ENCODE results near the gene GSTM1.

Gene GSTM1

GRCh38 chr1:109687641-109688499 lies at the start of gene GSTM1:
TSS of gene GSTM1 (plus strand) at chr1:109687817. CDS start at chr1:109687874, 57 bp downstream.
- DNase-seq (ENCODE audit: low read depth in 2 of 3, low spot score in 1 of 3) = peak in 2 of 3 donors; percentile 65 to 77

DNA sequence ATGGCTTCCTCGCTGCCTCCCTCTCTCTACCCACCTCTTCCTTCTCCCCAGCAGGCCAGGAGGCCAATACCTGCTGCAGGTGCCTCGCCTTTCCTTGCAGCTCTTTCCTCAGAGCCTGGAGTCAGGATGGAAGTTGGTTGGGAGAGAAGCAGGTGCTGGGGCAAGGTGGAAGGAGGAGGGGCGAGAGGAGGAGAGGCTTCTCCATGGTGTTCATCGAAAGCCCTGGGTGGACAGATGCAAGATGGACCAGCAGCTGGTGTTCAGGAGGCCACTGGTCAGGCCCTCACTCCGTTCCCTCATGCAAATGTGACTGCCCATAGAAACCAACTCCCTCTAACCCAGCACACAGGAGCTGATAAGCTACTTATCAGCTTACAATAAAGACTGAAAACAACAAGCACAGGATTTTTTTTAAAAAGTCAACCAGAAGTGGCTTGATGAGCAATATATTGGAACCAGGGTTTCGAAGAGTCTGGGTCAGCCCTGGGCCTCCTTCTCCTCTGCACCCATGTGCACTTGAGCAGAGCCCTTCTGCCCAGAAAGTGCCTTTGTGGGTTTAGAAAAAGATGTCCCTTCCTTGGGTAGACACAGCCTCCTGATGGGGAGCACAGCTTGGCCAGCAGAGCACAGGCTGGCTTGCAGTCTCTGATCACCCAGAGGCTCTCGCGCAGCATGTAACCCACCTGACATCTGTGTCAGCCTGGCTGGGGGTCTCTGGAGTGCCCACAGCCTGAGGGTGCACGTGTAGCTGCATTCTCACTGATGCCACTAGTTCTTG lies 48.4 kb upstream of the GSTM1 start:
- no peak for DNase-seq (ENCODE audit: low read depth in 2 of 3, low spot score in 1 of 3)

DNA sequence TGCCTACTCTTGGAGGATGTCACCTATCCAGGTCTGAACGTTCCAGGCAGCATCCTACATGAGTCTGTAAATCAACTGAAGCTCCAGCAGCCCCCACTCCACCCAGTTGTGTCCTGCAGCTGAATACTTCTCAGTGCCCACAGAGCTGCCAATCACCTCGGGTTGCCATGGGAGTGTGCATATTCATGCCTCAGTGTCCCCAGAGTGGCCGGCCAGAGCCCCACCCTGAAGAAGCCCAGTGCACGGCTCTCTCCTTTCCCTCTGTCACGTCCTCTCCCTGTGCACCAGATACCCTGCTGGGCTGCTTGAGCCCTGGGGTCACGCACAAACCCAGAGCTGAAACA lies 47.8 kb upstream of the GSTM1 start:
- DNase-seq (ENCODE audit: low read depth in 2 of 3, low spot score in 1 of 3) = no peak

GRCh38 chr1:109640285-109640865 lies 47.2 kb upstream of the GSTM1 start:
- DNase-seq (ENCODE audit: low read depth in 2 of 3, low spot score in 1 of 3) = peak; percentile 83 to 99 (median 88)

DNA sequence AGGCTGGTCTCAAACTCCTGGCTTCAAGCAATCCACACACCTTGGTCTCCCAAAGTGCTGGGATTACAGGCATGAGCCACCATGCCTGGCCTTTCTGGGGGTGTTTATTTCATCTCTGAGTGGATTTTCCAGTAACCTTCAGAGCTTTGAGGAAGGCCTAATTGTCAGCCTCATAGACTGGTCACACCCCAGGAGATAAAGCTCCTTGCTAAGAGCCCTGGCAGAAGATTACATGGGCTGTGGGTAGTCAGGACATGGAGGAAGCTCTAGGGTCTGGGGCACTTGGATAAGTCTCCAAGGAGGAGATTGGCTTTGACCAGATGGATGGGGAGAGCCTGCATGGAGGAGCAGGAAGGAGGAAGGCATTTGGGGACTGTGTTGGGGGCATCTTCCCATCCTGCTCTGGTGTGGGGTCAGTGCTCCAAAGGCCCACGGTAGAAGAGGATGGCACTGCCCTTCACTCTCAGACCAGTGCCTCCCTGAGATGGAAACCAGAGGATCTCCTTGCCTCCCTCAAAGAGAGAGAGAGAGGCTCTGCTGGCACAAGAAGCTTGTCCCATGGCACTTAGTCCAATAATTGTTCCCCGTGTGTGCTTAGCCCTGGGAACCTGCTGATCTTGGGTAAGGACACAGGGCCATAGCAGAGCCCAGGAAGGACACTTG lies 46.4 kb upstream of the GSTM1 start:
- no peak for DNase-seq (ENCODE audit: low read depth in 2 of 3, low spot score in 1 of 3)

GRCh38 chr1:109641861-109642260 lies 45.8 kb upstream of the GSTM1 start:
- DNase-seq (ENCODE audit: low read depth in 2 of 3, low spot score in 1 of 3) = no peak

GRCh38 chr1:109642626-109643025 lies 45.0 kb upstream of the GSTM1 start:
- no peak for DNase-seq (ENCODE audit: low read depth in 2 of 3, low spot score in 1 of 3)

DNA sequence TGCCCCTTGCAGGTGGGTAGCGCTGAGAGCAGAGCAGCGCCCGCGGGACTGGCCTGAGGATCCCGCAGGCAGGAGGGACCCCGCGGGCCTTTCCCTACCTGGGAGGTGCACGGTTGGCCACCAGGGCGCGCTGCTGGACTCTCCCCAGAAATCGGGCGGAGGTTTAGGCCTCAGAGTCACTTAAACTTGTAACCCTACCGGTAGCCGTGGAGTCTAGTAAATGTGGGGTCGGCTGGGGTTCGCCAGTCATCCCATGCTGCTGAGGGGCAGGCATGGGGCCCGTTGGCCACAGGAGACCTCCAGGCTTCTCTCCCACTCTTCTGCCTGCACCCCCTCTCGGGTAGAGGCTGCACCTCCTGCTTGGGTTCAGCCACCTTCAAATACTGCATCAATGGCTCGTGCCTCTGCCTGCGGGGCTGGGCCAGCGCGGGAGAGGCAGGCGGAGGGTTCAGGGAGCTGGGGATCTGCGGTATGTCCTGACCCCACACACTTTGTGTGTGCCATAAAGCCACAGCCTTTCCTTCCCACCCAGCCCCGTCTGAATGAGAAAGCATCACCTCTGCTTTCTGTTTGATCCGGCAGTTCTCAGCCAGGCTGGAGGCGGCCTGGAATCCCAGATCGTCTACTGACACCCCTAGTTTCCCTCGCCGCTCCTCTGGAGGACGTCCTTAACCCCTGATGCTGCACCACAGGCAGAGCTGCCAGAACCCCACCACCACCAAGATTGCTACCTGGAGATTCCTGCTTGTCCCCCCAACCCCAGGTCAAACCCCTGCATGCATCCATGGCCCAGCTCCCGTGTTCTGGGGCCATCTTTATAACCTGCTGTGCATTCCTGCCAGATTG lies 44.0 kb upstream of the GSTM1 start:
- DNase-seq (ENCODE audit: low read depth in 2 of 3, low spot score in 1 of 3) = peak; percentile 79 to 91 (median 84)

DNA sequence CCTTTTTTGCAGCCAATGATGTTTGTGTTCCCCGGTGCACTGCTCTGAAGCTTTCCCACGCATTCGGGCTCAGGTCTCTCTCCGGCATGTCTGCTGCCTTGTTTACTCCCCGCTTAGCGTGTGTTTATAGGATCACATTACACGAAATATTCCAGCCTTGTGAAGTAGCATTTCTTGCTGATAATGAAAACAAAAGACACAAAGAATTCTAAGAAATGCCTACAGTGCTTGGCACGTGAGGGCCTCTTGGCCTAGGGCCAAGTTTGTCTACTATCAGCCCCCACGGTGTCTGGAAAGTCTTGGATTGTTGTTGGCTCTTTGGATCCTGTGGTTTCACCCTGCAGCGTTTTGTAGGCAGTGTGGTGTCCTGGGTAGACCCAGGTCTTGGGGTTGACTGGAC lies 42.9 kb upstream of the GSTM1 start:
- no peak for DNase-seq (ENCODE audit: low read depth in 2 of 3, low spot score in 1 of 3)

GRCh38 chr1:109649491-109649914 lies 38.1 kb upstream of the GSTM1 start:
- DNase-seq (ENCODE audit: low read depth in 2 of 3, low spot score in 1 of 3) = no peak

- no peak for DNase-seq (ENCODE audit: low read depth in 2 of 3, low spot score in 1 of 3)
These were observed 37.0 kb upstream of the GSTM1 start for GRCh38 chr1:109650609-109651008.

GRCh38 chr1:109652402-109652801 lies 35.2 kb upstream of the GSTM1 start:
- no peak for DNase-seq (ENCODE audit: low read depth in 2 of 3, low spot score in 1 of 3)

GRCh38 chr1:109653306-109653705 lies 34.3 kb upstream of the GSTM1 start:
- no peak for DNase-seq (ENCODE audit: low read depth in 2 of 3, low spot score in 1 of 3)

- DNase-seq (ENCODE audit: low read depth in 2 of 3, low spot score in 1 of 3) = no peak
These were observed 33.1 kb upstream of the GSTM1 start for GRCh38 chr1:109654519-109654918.

DNA sequence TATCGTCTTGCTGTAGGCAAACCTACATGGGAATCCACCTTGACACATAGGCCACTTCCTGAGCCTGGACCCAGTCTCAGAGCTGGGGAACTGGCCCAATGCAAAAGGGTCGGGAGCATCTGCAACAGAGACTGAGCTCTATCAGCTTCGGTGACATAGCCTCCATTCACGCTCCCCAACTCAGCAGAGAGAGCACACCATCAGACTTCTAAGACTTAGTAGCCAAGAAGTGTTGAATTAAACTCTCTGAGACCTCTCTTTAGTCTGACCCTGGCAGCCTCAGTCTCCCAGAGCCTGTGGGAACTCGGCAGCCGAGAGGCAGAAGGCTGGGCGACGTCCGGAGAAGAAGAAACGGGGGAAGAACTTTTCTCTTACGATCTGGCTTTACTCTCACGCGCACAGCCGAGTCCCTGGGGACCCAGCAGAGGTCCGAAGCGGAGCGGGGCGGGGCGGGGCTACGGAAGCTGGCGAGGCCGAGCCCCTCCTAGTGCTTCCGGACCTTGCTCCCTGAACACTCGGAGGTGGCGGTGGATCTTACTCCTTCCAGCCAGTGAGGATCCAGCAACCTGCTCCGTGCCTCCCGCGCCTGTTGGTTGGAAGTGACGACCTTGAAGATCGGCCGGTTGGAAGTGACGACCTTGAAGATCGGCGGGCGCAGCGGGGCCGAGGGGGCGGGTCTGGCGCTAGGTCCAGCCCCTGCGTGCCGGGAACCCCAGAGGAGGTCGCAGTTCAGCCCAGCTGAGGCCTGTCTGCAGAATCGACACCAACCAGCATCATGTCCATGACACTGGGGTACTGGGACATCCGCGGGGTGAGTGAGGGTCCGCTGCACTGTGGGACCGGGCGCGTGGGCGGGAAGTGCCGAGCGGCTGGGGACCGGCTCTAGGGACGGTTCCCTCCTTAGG lies 31.8 kb upstream of the GSTM1 start, which contains the start of gene GSTM4:
Gene GSTM4 (plus strand): TSS at position 485 of the 905 bp plus-strand sequence. CDS start 291 bp downstream, at position 776.
- DNase-seq (ENCODE audit: low read depth in 2 of 3, low spot score in 1 of 3) = peak; percentile 33 to 62 (median 55)

GRCh38 chr1:109657395-109657794 lies 30.2 kb upstream of the GSTM1 start:
- no peak for DNase-seq (ENCODE audit: low read depth in 2 of 3, low spot score in 1 of 3)

DNA sequence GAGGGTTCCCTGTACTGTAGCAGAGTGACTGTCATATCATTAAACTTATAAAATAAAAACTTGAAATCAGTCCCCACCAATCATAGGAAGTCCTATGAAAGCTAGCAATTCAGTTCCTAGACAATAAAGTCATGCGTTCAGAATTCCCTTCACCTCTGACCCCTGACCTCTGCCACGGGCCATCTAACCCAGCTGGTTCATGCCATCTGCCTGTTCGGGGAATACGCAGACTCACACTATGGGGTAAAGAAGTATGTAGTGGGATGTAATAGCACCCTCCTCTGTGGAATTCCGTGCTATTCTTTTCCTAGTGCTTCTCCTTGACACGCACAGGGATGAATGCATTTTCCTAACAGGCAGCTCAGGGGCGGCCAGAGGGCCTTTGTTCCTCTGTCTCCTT lies 29.6 kb upstream of the GSTM1 start:
- DNase-seq (ENCODE audit: low read depth in 2 of 3, low spot score in 1 of 3) = no peak

- DNase-seq (ENCODE audit: low read depth in 2 of 3, low spot score in 1 of 3) = no peak
These were observed 29.0 kb upstream of the GSTM1 start for GRCh38 chr1:109658533-109659042.

DNA sequence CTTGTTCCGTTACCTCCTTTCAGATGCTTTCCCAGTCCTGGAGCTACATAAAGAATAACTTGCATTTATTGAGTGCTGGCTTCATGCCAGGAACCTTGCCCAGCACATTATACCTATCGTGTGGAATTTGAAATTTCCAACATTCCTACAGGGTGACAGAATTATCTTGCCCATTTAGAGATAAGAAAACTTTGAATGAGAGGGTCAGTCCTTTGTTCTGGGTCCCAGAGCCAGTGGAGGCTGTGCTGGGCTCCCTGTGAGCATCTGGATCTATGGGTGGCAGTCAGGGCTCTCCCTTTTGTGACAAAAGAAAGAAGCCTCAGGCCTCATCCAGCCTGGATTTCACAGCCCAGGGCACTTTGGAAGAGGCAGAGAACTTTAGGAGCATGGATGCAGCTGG lies 28.5 kb upstream of the GSTM1 start:
- DNase-seq (ENCODE audit: low read depth in 2 of 3, low spot score in 1 of 3) = no peak

Measured in stimulated activated CD4-positive, alpha-beta T cell treated with anti-CD3 and anti-CD28 coated beads, Interleukin-12 subunit alpha, Interleukin-12 subunit beta, amount 100 ng/mL, for 48 hours (primary cell).